Esophagus muscularis mucosa (tissue), 3 donors: ENCODE results near the gene TMEM132A.

Experiments used
- POLR2AphosphoS5 ChIP-seq, 2 donors: sonication (generic); formaldehyde crosslinking; IDR thresholded peaks; one replicate each; pipeline ENCODE4 v1.6.1; 2017; ENCODE audit warnings: antibody characterized with exemption in 2 of 2
- TF ChIP-seq, protein P1 (sequence below), 3 experiments: fragments of 200-600 bp in 2 of 3; fragments of 450-650 bp in 1 of 3; sonication (generic) in 2 of 3; IDR thresholded peaks; one replicate each; pipeline ENCODE4 v1.5.1; 2017 to 2019; ENCODE audit warnings: antibody characterized with exemption in 3 of 3, mild to moderate bottlenecking in 2 of 3, moderate library complexity in 1 of 3

DNA sequence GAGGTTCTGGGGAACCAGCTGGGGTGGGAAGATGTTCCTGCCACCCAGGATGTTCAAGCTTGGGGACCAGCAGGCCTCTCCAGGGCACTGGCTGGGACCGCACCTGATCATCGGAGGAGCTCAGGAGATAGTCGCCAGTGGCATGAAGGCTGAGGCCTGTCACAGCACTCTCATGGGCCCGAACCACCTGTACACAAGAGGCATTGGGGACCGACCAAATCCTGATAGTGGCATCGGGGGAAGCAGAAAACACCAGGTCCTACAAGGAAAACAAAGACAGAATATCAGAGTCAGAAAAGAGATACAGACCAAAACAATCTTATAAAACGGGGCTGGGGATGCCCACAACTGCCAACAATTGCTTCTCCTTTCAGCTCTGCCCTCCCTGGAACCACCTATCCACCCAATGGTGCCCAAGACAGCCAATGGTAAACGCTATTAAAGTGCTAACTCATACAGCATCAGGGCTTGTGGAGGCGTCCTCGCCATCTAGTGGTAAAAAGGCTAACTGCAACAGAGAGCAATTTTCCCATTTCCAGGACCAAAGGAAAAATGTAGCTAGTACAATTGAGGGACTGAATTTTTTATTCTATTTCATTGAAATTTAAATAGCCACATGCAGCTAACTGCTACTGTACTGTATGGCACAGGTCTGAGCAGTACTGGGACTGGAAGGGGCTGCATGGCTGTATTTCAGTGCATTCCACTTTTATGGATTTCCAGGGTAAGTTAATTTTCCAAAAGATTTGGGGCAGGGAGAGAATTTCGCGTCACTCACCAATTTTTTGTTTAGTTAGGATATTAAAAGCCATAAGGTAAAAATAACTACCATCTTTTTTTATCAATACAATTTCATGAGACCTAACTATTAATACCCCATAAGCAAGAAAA is 25.0 kb upstream of the TMEM132A start:
- TF ChIP-seq POLR2AphosphoS5 (IDR thresholded peaks at IDR 0.05): peak in 1 of 2 donors; percentile 24
- TF ChIP-seq, protein P1, sequence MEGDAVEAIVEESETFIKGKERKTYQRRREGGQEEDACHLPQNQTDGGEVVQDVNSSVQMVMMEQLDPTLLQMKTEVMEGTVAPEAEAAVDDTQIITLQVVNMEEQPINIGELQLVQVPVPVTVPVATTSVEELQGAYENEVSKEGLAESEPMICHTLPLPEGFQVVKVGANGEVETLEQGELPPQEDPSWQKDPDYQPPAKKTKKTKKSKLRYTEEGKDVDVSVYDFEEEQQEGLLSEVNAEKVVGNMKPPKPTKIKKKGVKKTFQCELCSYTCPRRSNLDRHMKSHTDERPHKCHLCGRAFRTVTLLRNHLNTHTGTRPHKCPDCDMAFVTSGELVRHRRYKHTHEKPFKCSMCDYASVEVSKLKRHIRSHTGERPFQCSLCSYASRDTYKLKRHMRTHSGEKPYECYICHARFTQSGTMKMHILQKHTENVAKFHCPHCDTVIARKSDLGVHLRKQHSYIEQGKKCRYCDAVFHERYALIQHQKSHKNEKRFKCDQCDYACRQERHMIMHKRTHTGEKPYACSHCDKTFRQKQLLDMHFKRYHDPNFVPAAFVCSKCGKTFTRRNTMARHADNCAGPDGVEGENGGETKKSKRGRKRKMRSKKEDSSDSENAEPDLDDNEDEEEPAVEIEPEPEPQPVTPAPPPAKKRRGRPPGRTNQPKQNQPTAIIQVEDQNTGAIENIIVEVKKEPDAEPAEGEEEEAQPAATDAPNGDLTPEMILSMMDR (IDR thresholded peaks at IDR 0.05): peak in 2 of 3 experiments; percentile 86 to 91
